ENCODE measurements around the gene IRS4.
A peak's percentile ranks its signal among the peaks of the same experiment; 100 is the strongest.

IRS4 gene

GRCh38 chrX:108712886-108713285 lies 23.5 kb downstream of the IRS4 start:
- in situ Hi-C loops (cut with HindIII; ENCODE audit: low sequenced_read_pairs) = no loop called here
- no peak for DNase-seq (ENCODE audit: low read depth)
- TF ChIP-seq CTCF (IDR thresholded peaks at IDR 0.05; ENCODE audit: low read depth, low read length, missing control alignments) = no peak

GRCh38 chrX:108704839-108705238 lies 31.5 kb downstream of the IRS4 start:
- TF ChIP-seq CTCF (IDR thresholded peaks at IDR 0.05; ENCODE audit: low read depth, low read length, missing control alignments) = no peak
- in situ Hi-C loops (cut with HindIII; ENCODE audit: low sequenced_read_pairs) = no loop called here

More at GRCh38 chrX:108712886-108713285, 23.5 kb downstream of the IRS4 start:
- H3K4me3 ChIP-seq (ENCODE audit: low read depth, low read length) = no peak overlapping the region

GRCh38 chrX:108702530-108702929 lies 33.8 kb downstream of the IRS4 start:
- no peak for DNase-seq (ENCODE audit: low read depth)
- H3K4me3 ChIP-seq (ENCODE audit: low read depth, low read length) = no peak overlapping the region
- in situ Hi-C loops (cut with HindIII; ENCODE audit: low sequenced_read_pairs) = no loop called here
- no peak for TF ChIP-seq CTCF (IDR thresholded peaks at IDR 0.05; ENCODE audit: low read depth, low read length, missing control alignments)

More at GRCh38 chrX:108704839-108705238, 31.5 kb downstream of the IRS4 start:
- no peak overlapping the region for H3K4me3 ChIP-seq (ENCODE audit: low read depth, low read length)
- no peak for DNase-seq (ENCODE audit: low read depth)

- no peak for DNase-seq (ENCODE audit: low read depth)
- no peak overlapping the region for H3K4me3 ChIP-seq (ENCODE audit: low read depth, low read length)
- TF ChIP-seq CTCF (IDR thresholded peaks at IDR 0.05; ENCODE audit: low read depth, low read length, missing control alignments) = no peak
- in situ Hi-C loops (cut with HindIII; ENCODE audit: low sequenced_read_pairs) = no loop called here
Measured at GRCh38 chrX:108701633-108702032, 34.7 kb downstream of the IRS4 start.

GRCh38 chrX:108699368-108699767 lies 37.0 kb downstream of the IRS4 start:
- in situ Hi-C loops (cut with HindIII; ENCODE audit: low sequenced_read_pairs) = no loop called here
- DNase-seq (ENCODE audit: low read depth) = peak; percentile 3
- peak; percentile 29 for TF ChIP-seq CTCF (IDR thresholded peaks at IDR 0.05; ENCODE audit: low read depth, low read length, missing control alignments)
- no peak overlapping the region for H3K4me3 ChIP-seq (ENCODE audit: low read depth, low read length)

GRCh38 chrX:108696690-108697089 lies 39.7 kb downstream of the IRS4 start:
- DNase-seq (ENCODE audit: low read depth) = no peak
- no peak for TF ChIP-seq CTCF (IDR thresholded peaks at IDR 0.05; ENCODE audit: low read depth, low read length, missing control alignments)
- no peak overlapping the region for H3K4me3 ChIP-seq (ENCODE audit: low read depth, low read length)
- in situ Hi-C loops (cut with HindIII; ENCODE audit: low sequenced_read_pairs) = no loop called here
